ENCODE data around the gene SURF4.

SURF4 gene

GRCh38 chr9:133420392-133420827 is 44.5 kb upstream of the SURF4 start:
- Histone ChIP-seq H3K27me3 (peaks cover 7% of the 10 kb centered on the region), H3K27ac (no peak overlapping the region), H3K4me3 (ENCODE audit: low read depth in 1 of 2, low read length in 1 of 2) (no peak overlapping the region), H3K9me3 (no peaks in the 10 kb centered on the region), H3K4me1 (ENCODE audit: control insufficient read depth in 1 of 2, insufficient read depth in 1 of 2, low read depth in 1 of 2, low read length in 1 of 2) (peaks cover 16 to 19% of the 10 kb centered on the region in 2 experiments), H3K36me3 (no peaks in the 10 kb centered on the region)
- no peak for TF ChIP-seq CTCF (IDR thresholded peaks at IDR 0.05)

DNA sequence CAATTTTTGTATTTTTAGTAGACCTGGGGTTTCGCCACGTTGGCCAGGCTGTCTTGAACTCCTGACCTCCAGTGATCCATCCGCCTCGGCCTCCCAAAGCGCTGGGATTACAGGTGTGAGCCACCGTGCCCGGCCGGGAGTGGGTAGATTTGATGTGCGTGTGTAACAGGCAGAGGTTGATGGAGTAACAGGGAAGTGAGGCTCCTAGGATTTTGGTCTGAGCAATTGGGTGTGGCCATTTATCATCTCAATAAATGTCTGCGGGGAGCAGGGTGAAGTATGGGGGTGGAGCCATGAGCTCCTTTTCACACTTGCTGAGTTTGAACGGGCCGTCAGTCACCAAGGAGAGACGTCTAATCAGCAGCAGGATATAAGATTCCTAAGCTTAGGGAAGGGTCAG is 43.1 kb upstream of the SURF4 start:
- TF ChIP-seq CTCF (IDR thresholded peaks at IDR 0.05): no peak
- H3K4me1 ChIP-seq (ENCODE audit: control insufficient read depth in 1 of 2, insufficient read depth in 1 of 2, low read depth in 1 of 2, low read length in 1 of 2): peaks cover 16 to 19% of the 10 kb centered on the region in 2 experiments

GRCh38 chr9:133417541-133418461 is 41.9 kb upstream of the SURF4 start, which contains the start of gene REXO4:
TSS of gene REXO4 (minus strand) at chr9:133418010. CDS start at chr9:133417844, 166 bp downstream.
- no peaks in the 10 kb centered on the region for H3K27me3 ChIP-seq
- H3K36me3 ChIP-seq: peaks cover 16% of the 10 kb centered on the region
- peaks cover 16 to 19% of the 10 kb centered on the region in 2 experiments for H3K4me1 ChIP-seq (ENCODE audit: control insufficient read depth in 1 of 2, insufficient read depth in 1 of 2, low read depth in 1 of 2, low read length in 1 of 2)
- H3K27ac ChIP-seq: peak within 1 kb of the TSS; percentile 58
- peak within 1 kb of the TSS; percentile 81 to 82 for H3K4me3 ChIP-seq (ENCODE audit: low read depth in 1 of 2, low read length in 1 of 2)
- TF ChIP-seq CTCF (IDR thresholded peaks at IDR 0.05): no peak
- H3K9me3 ChIP-seq: no peaks in the 10 kb centered on the region

More for the DNA sequence above, 43.1 kb upstream of the SURF4 start:
- no peak overlapping the region for H3K27ac ChIP-seq
- H3K9me3 ChIP-seq: no peaks in the 10 kb centered on the region
- peaks cover 6% of the 10 kb centered on the region for H3K36me3 ChIP-seq
- no peak overlapping the region for H3K4me3 ChIP-seq (ENCODE audit: low read depth in 1 of 2, low read length in 1 of 2)
- no peaks in the 10 kb centered on the region for H3K27me3 ChIP-seq

DNA sequence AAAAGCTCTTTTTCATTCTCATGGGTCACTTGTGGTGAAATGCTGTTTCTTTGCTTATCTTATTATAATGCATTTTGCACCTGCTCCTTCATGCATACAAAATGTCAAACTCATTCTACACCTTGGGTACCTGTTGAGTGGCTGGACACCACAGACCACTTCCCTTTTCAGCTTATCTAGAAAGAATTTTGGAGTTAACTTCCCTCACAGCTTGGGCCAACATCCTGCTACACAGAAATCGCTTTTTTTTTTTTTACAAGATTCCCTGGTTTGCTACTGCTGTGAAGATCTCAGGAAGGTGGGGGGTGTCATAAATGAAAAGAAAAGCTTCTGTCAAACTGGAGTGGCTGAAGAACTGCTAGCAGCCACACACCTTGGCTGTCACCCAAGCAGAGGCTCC is 39.3 kb upstream of the SURF4 start:
- Histone ChIP-seq H3K9me3 (no peaks in the 10 kb centered on the region), H3K4me3 (ENCODE audit: low read depth in 1 of 2, low read length in 1 of 2) (no peak overlapping the region), H3K27ac (no peak overlapping the region), H3K4me1 (ENCODE audit: control insufficient read depth in 1 of 2, insufficient read depth in 1 of 2, low read depth in 1 of 2, low read length in 1 of 2) (peaks cover 16 to 19% of the 10 kb centered on the region in 2 experiments), H3K27me3 (no peaks in the 10 kb centered on the region), H3K36me3 (peaks cover 43% of the 10 kb centered on the region)
- no peak for TF ChIP-seq CTCF (IDR thresholded peaks at IDR 0.05)

- H3K36me3 ChIP-seq: peaks cover 67% of the 10 kb centered on the region
- no peaks in the 10 kb centered on the region for H3K27me3 ChIP-seq
- no peak for TF ChIP-seq CTCF (IDR thresholded peaks at IDR 0.05)
- H3K9me3 ChIP-seq: no peaks in the 10 kb centered on the region
- H3K27ac ChIP-seq: no peak overlapping the region
- H3K4me3 ChIP-seq (ENCODE audit: low read depth in 1 of 2, low read length in 1 of 2): no peak overlapping the region
- no peaks in the 10 kb centered on the region for H3K4me1 ChIP-seq (ENCODE audit: control insufficient read depth in 1 of 2, insufficient read depth in 1 of 2, low read depth in 1 of 2, low read length in 1 of 2)
Measured at GRCh38 chr9:133408042-133408441, 32.2 kb upstream of the SURF4 start.

Measured in neutrophil (primary cell).